Measurements from ENCODE around the gene DHCR7.

Gene DHCR7

DNA sequence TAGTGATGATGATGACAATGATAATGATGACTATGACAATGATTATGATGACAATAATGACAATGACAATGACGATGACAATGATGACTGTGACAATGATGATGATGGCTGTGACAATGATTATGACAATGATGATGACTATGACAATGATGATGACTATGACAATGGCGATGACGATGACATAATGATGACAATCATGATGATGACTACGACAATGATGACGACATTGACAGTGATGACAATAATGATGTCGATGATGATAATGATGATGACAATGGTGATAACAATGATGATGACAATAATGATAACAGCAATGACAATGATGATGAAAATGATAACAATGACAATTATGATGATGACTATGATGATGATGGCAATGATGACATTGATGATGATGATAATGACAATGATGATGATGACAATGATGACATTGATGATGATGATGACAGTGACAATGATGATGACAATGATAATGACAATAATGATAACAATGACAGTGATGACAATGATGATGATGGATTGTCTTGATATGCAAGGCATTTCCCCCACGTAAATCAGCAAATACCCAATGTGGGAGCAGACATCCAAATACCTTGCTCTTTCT is 37.7 kb downstream of the DHCR7 start:
- DNase-seq (ENCODE audit: low read depth, low spot score) = no peak

GRCh38 chr11:71408826-71409225 is 39.4 kb downstream of the DHCR7 start:
- DNase-seq (ENCODE audit: low read depth, low spot score) = no peak

DNA sequence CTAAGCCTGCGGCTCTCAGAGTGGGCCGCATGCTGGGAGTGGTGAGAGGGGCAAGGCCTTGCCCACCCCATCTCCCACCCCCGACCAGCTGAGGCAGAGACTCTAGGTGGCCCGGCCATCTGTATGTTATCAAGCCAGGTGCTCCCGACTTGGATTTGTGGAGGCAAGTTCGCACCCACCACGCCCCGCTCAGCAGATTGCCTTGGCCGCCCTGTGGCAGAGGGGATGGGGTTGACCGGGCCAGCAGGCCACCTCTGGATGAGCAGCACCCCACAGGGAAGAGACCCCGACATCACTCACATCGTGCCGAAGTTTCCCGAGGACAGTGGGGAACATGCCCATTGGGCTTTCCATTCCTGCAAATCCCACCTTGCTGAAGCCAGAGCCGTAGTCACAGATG is 40.8 kb downstream of the DHCR7 start:
- DNase-seq (ENCODE audit: low read depth, low spot score) = no peak

GRCh38 chr11:71406681-71407080 is 41.5 kb downstream of the DHCR7 start:
- DNase-seq (ENCODE audit: low read depth, low spot score) = no peak

GRCh38 chr11:71404209-71404608 is 44.0 kb downstream of the DHCR7 start:
- DNase-seq (ENCODE audit: low read depth, low spot score) = no peak

GRCh38 chr11:71402878-71403277 is 45.3 kb downstream of the DHCR7 start:
- DNase-seq (ENCODE audit: low read depth, low spot score) = no peak

DNA sequence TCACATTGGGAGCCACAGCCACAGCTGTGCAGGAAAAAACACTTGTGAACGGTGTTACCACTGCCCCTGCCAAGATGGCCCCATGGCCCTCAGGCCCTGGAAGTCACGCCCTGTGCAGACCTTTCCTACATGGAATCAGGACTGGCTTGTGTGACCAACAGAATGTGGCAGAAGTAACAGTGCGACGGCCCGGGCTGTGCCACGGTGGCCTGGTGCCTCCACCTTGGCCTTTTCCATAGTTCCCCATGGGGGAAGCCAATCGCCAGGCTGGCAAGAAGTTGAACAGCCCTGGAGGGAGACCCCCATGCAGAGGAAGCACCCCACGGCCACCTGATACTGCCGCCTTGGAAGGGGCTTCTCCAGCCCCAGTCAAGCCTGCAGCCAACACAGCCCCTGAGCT is 48.0 kb downstream of the DHCR7 start:
- DNase-seq (ENCODE audit: low read depth, low spot score) = no peak

- no peak for DNase-seq (ENCODE audit: low read depth, low spot score)
Observed at GRCh38 chr11:71399341-71399740, 48.9 kb downstream of the DHCR7 start.

GRCh38 chr11:71397961-71398360 is 50.2 kb downstream of the DHCR7 start:
- DNase-seq (ENCODE audit: low read depth, low spot score) = no peak

GRCh38 chr11:71397331-71397860 is 50.8 kb downstream of the DHCR7 start:
- no peak for DNase-seq (ENCODE audit: low read depth, low spot score)

DNA sequence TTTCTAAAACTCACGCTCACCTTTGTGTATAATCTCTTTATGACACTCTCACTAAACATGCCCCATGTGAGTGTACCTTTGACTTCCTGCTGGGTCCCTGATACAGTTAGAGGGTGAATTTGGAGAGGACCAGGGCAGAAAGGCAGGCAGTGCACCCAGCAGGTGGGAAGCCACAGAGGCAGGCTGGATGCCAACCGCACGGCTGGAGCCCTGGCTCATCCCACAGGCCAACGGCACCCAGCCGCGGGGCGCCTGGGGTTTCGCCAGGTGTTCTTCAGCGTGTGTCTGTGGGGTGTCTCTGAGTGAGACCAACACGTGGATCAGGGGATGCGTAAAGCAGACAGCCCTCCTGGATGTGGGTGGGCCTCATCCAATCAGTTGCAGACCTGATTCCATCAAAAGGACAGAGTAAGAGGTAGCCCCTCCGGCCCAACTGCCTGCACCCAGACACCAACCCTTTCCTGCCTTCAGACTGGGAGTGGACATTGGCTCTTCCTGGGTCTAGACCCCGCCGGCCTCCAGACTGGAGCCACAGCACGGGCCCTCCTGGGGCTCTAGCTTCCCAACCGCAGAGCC is 51.6 kb downstream of the DHCR7 start:
- DNase-seq (ENCODE audit: low read depth, low spot score) = no peak

DNA sequence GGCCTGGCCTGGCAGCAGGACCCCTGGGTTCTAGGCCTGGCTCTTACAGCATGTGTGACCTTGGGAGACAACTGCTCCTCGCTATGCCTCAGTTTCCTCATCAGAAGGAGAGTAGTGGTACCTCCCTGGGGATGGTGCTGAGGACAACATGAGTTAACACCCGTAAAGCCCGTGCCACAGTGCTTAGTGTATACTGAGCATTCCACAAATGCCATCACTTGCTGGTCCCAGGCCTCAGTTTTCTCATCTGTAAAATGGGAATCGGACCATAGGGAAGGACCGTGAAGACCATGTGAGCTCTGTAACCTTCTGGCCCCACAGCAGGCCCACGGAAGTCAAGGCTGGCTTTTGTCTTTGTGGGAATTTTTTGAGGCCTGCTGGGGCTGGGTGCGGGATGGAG is 52.4 kb downstream of the DHCR7 start:
- no peak for DNase-seq (ENCODE audit: low read depth, low spot score)

GRCh38 chr11:71395263-71395560 is 53.0 kb downstream of the DHCR7 start:
- no peak for DNase-seq (ENCODE audit: low read depth, low spot score)

DNA sequence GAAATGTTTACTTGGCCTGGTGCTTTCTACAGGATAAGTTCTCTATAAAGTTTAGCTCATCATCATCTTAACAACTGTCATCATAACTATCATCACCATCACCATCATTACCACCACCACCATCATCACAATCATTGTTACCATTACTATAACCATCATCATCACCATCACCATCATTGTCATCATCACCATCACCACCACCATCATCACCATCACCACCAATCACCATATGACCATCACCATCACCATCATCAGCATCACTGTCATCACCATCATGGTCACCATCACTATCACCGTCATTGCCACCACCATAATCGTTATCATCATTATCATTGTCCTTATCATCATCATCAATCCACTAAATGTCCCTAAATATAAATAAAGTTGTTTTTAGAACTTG is 54.9 kb downstream of the DHCR7 start:
- no peak for DNase-seq (ENCODE audit: low read depth, low spot score)

- no peak for DNase-seq (ENCODE audit: low read depth, low spot score)
Observed at GRCh38 chr11:71391796-71392195, 56.4 kb downstream of the DHCR7 start.

- DNase-seq (ENCODE audit: low read depth, low spot score) = no peak
Observed at GRCh38 chr11:71391352-71391751, 56.8 kb downstream of the DHCR7 start.

- DNase-seq (ENCODE audit: low read depth, low spot score) = no peak
Observed at GRCh38 chr11:71388637-71389235, 59.5 kb downstream of the DHCR7 start.

DNA sequence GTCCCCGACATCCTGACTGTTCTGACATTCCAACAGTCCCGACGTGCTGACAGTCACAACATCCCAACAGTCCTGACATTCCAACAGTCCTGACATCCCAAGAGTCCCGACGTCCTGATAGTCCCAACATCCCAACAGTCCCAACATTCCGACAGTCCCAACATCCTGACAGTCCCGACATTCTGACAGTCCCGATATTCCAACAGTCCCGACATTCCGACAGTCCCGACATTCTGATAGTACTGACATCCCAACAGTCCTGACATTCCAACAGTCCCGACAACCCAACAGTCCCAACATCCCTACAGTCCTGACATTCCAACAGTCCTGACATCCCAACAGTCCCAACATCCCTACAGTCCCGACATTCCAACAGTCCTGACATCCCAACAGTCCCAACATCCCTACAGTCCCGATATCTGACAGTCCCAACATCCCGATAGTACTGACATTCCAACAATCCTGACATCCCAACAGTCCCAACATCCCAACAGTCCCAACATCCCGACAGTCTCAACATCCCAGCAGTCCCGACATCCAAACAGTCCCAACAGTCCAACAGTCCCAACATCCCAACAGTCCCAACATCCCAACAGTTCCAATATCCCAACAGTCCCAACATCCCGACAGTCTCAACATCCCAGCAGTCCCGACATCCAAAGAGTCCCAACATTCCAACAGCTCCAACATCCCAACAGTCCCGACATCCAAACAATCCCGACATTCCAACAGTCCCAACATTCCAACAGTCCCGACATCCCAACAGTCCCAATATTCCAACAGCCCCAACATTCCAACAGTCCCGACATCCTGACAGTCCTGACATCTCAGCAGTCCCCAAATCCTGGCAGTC is 60.2 kb downstream of the DHCR7 start:
- no peak for DNase-seq (ENCODE audit: low read depth, low spot score)

- no peak for DNase-seq (ENCODE audit: low read depth, low spot score)
Observed at GRCh38 chr11:71387200-71387599, 61.0 kb downstream of the DHCR7 start.

GRCh38 chr11:71386202-71386601 is 62.0 kb downstream of the DHCR7 start:
- DNase-seq (ENCODE audit: low read depth, low spot score) = no peak

DNA sequence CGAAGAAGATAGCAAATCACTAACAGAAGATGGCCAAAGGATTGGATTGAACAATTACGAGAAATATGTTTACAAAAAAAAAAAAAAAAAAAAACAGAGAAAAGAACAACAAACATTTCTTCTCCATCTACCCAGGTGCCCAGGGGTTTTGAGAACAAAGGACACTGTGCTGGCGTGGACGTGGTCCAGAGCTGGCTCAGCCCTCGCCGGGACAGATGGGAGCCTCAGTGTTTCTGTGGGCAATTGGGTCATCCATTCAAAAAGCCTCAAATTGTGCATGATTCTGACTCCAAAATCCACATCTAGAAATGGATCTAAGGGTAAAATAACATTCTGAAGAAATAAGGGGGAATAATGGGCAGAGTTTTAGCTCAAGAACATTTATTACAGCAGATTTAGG is 63.1 kb downstream of the DHCR7 start:
- DNase-seq (ENCODE audit: low read depth, low spot score) = no peak

DNA sequence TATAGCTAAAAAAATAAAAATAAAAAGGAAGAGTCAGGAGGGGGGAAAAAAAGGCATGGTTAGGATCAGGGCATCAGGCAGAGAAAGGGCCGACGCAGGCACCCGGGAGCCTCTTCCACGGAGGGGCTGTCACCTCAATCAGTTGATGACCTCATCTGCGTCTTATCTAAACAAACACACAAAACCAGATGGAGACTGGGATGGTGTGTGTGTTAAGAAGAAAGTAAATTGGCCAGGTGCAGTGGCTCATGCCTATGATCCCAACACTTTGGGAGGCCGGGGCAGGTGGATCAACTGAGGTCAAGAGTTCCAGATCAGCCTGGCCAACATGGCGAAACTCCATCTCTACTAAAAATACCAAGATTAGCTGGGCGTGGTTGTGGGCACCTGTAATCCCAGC is 63.6 kb downstream of the DHCR7 start:
- DNase-seq (ENCODE audit: low read depth, low spot score) = no peak

Data from activated CD4-positive, CD25-positive, alpha-beta regulatory T cell treated with anti-CD3 and anti-CD28 coated beads, Interleukin-2, amount 50 U/mL, for 16 hours (primary cell).